Mesothelial cell of epicardium (in vitro differentiated cells): Measurements from ENCODE around the gene SLC9A9. TPM values are rescaled to one million over a fixed set of nuclear protein-coding genes. Genes with fewer than 3 reads are reported as not detected.

ENCODE experiments used
- DNase-seq, 2 experiments: peaks; one replicate each; pipeline ENCODE4 v3.0.0; 2021; ENCODE audit warnings: low spot score in 2 of 2; ENCODE audit not compliant: unreplicated experiment in 2 of 2
- H3K27ac Mint-ChIP-seq: 2 replicates; pipeline ENCODE4 v1.8.0; 2021; ENCODE audit warnings: mixed read lengths
- H3K27me3 Mint-ChIP-seq: 2 replicates; pipeline ENCODE4 v1.8.0; 2021; ENCODE audit warnings: low read depth, mixed read lengths
- H3K36me3 Mint-ChIP-seq: 2 replicates; pipeline ENCODE4 v1.8.0; 2021; ENCODE audit warnings: mixed read lengths
- H3K4me1 Mint-ChIP-seq: 2 replicates; pipeline ENCODE4 v1.8.0; 2021; ENCODE audit warnings: mixed read lengths
- H3K4me3 Mint-ChIP-seq: 2 replicates; pipeline ENCODE4 v1.8.0; 2021; ENCODE audit warnings: mild to moderate bottlenecking, moderate library complexity, mixed read lengths
- H3K9me3 Mint-ChIP-seq: 2 replicates; pipeline ENCODE4 v1.8.0; 2021; ENCODE audit warnings: mixed read lengths
- CTCF ChIP-seq: fragments of 200-600 bp; sonication (generic); IDR thresholded peaks from one replicate; pipeline ENCODE4 v1.5.0; 2021; ENCODE audit warnings: antibody characterized with exemption; ENCODE audit not compliant: unreplicated experiment
- total RNA-seq: library from RNA; stranded (reverse); gene quantifications from 3 replicates; pipeline ENCODE4 v1.2.1, GENCODE V29; 2021

SLC9A9 gene
- total RNA-seq, 1 donor from 2014 or later, result 2.7 TPM

- H3K27me3 Mint-ChIP-seq, result peaks cover 5% of the 10 kb centered on the region
- DNase-seq, result no peak
- no peak overlapping the region for H3K4me3 Mint-ChIP-seq
- H3K27ac Mint-ChIP-seq, result no peak overlapping the region
- H3K9me3 Mint-ChIP-seq, result peaks cover 8% of the 10 kb centered on the region
- no peaks in the 10 kb centered on the region for H3K36me3 Mint-ChIP-seq
- TF ChIP-seq CTCF, result no peak
- H3K4me1 Mint-ChIP-seq, result peaks cover 19% of the 10 kb centered on the region
These were observed 486.7 kb downstream of the SLC9A9 start for GRCh38 chr3:143361589-143361988.

GRCh38 chr3:143360244-143360643 is 488.0 kb downstream of the SLC9A9 start:
- Mint-ChIP-seq H3K4me3 (no peak overlapping the region), H3K27ac (no peak overlapping the region), H3K27me3 (peaks cover 5% of the 10 kb centered on the region), H3K9me3 (peaks cover 8% of the 10 kb centered on the region), H3K36me3 (no peaks in the 10 kb centered on the region), H3K4me1 (peaks cover 19% of the 10 kb centered on the region)
- no peak for DNase-seq
- no peak for TF ChIP-seq CTCF

- peaks cover 19% of the 10 kb centered on the region for H3K4me1 Mint-ChIP-seq
- TF ChIP-seq CTCF, result no peak
- no peak for DNase-seq
- no peaks in the 10 kb centered on the region for H3K36me3 Mint-ChIP-seq
- peaks cover 3% of the 10 kb centered on the region for H3K9me3 Mint-ChIP-seq
- no peak overlapping the region for H3K27ac Mint-ChIP-seq
- H3K27me3 Mint-ChIP-seq, result peaks cover 8% of the 10 kb centered on the region
- no peak overlapping the region for H3K4me3 Mint-ChIP-seq
These were observed 489.3 kb downstream of the SLC9A9 start for GRCh38 chr3:143358793-143359491.

- no peak for DNase-seq
- Mint-ChIP-seq H3K27me3 (peaks cover 8% of the 10 kb centered on the region), H3K27ac (no peak overlapping the region), H3K4me1 (peaks cover 18% of the 10 kb centered on the region), H3K9me3 (peaks cover 3% of the 10 kb centered on the region), H3K36me3 (no peaks in the 10 kb centered on the region), H3K4me3 (no peak overlapping the region)
- TF ChIP-seq CTCF, result no peak
These were observed 490.0 kb downstream of the SLC9A9 start for GRCh38 chr3:143358155-143358792.

GRCh38 chr3:143357700-143358099 is 490.6 kb downstream of the SLC9A9 start:
- DNase-seq, result no peak
- H3K4me3 Mint-ChIP-seq, result no peak overlapping the region
- H3K36me3 Mint-ChIP-seq, result no peaks in the 10 kb centered on the region
- peaks cover 12% of the 10 kb centered on the region for H3K4me1 Mint-ChIP-seq
- no peak for TF ChIP-seq CTCF
- no peak overlapping the region for H3K27ac Mint-ChIP-seq
- H3K27me3 Mint-ChIP-seq, result peaks cover 8% of the 10 kb centered on the region
- H3K9me3 Mint-ChIP-seq, result peaks cover 3% of the 10 kb centered on the region
